Endothelial cell of umbilical vein (primary cell): ENCODE measurements around the gene CIB4. TPM values are rescaled to one million over a fixed set of nuclear protein-coding genes. Genes with fewer than 3 reads are reported as not detected.

Source experiments
- BruUV-seq: library from RNA; stranded (reverse); fragments of 400-500 nt; replicated peaks from 2 replicates; lab custom pipeline; 2021; lab: Mats Ljungman, UMichigan
- CTCF ChIA-PET: fragments of 300-600, 350-600 bp; sonication (Branson Sonifier 250); formaldehyde crosslinking; loops from one replicate; lab custom pipeline; 2021; ENCODE audit warnings: antibody characterized with exemption, inconsistent platforms; lab: Charles Lee
- POLR2A ChIA-PET: fragments of 300-600, 350-600 bp; sonication (Branson Sonifier 250); formaldehyde crosslinking; loops from one replicate; lab custom pipeline; 2021; ENCODE audit warnings: antibody characterized with exemption, inconsistent platforms; lab: Charles Lee
- DNase-seq: peaks from one replicate; pipeline ENCODE4 v3.0.0-alpha.2; 2011; ENCODE audit warnings: low read depth, low spot score
- FAIRE-seq: peaks from 2 replicates; lab custom pipeline; 2011; peaks lifted over from hg19 to GRCh38; lab: Jason Lieb, UNC
- H2AFZ ChIP-seq: 2 replicates; pipeline ENCODE4 v1.6.0; 2012; ENCODE audit warnings: low read depth, low read length, control low read depth, inconsistent platforms
- H3K27ac ChIP-seq: 2 replicates; pipeline ENCODE4 v1.5.1; 2011; ENCODE audit warnings: low read depth, mild to moderate bottlenecking, control low read depth, low read length, moderate library complexity; ENCODE audit not compliant: insufficient read depth
- H3K27me3 ChIP-seq, 2 experiments: 2 replicates each; pipeline versions ENCODE4 v1.6.0 to v1.6.1; 2011; ENCODE audit warnings: low read length in 2 of 2, mixed read lengths in 1 of 2; ENCODE audit not compliant: control insufficient read depth in 2 of 2, insufficient read depth in 2 of 2
- H3K36me3 ChIP-seq, 2 experiments: 2 replicates in 1 of 2; 3 replicates in 1 of 2; pipeline ENCODE4 v1.5.1; 2011; ENCODE audit warnings: low read length in 2 of 2, mild to moderate bottlenecking in 1 of 2, moderate library complexity in 1 of 2; ENCODE audit not compliant: control insufficient read depth in 2 of 2, insufficient read depth in 2 of 2; ENCODE audit errors: extremely low read depth in 1 of 2
- H3K4me1 ChIP-seq: 3 replicates; pipeline ENCODE4 v1.5.1; 2011; ENCODE audit warnings: mild to moderate bottlenecking, low read length; ENCODE audit not compliant: control insufficient read depth, insufficient read depth; ENCODE audit errors: extremely low read depth
- H3K4me2 ChIP-seq: 2 replicates; pipeline ENCODE4 v1.6.1; 2011; ENCODE audit warnings: low read length, control low read depth, mixed read lengths; ENCODE audit not compliant: insufficient read depth
- H3K4me3 ChIP-seq, 3 experiments: fragments of 200-600 bp in 1 of 3; sonication (generic), shearing (Covaris generic) in 1 of 3; replicated peaks in 1 of 3; 2 replicates each; pipeline ENCODE4 v1.5.1; 2011 to 2016; ENCODE audit warnings: control low read depth in 3 of 3, low read length in 3 of 3, mild to moderate bottlenecking in 2 of 3, inconsistent platforms in 1 of 3, low read depth in 1 of 3, moderate library complexity in 1 of 3; ENCODE audit not compliant: insufficient read depth in 1 of 3
- H3K79me2 ChIP-seq: 2 replicates; pipeline ENCODE4 v1.6.0; 2012; ENCODE audit warnings: low read length, inconsistent platforms; ENCODE audit not compliant: control insufficient read depth, insufficient read depth
- H3K9ac ChIP-seq: replicated peaks from 2 replicates; pipeline ENCODE3; 2011; ENCODE audit warnings: low read length, control low read depth; ENCODE audit not compliant: insufficient read depth; ENCODE audit errors: extremely low read depth
- H3K9me1 ChIP-seq: replicated peaks from 3 replicates; pipeline ENCODE4 v1.6.0; 2011; ENCODE audit warnings: mild to moderate bottlenecking, low read length; ENCODE audit not compliant: control insufficient read depth, insufficient read depth; ENCODE audit errors: extremely low read depth
- H3K9me3 ChIP-seq: replicated peaks from 2 replicates; pipeline ENCODE4 v1.5.1; 2012; ENCODE audit warnings: low read length, inconsistent platforms; ENCODE audit not compliant: control insufficient read depth, insufficient read depth
- H4K20me1 ChIP-seq: replicated peaks from 2 replicates; pipeline ENCODE3; 2011; ENCODE audit warnings: mild to moderate bottlenecking, low read length; ENCODE audit not compliant: control insufficient read depth, insufficient read depth; ENCODE audit errors: extremely low read depth
- CTCF ChIP-seq, 2 donors: IDR thresholded peaks; 1 replicate in 1 of 2; 2 replicates in 1 of 2; pipeline ENCODE4 v1.5.1; 2011; ENCODE audit warnings: low read length in 2 of 2, mild to moderate bottlenecking in 2 of 2, moderate library complexity in 2 of 2, control low read depth in 1 of 2, inconsistent platforms in 1 of 2, low read depth in 1 of 2; ENCODE audit not compliant: insufficient read depth in 1 of 2; ENCODE audit errors: extremely low read depth in 1 of 2
- EZH2 ChIP-seq: IDR thresholded peaks from 2 replicates; pipeline ENCODE4 v1.6.1; 2012; ENCODE audit warnings: borderline replicate concordance, low read depth, mild to moderate bottlenecking, moderate library complexity, low read length, inconsistent platforms; ENCODE audit not compliant: severe bottlenecking
- FOS ChIP-seq: IDR thresholded peaks from 2 replicates; pipeline ENCODE4 v1.6.1; 2011; ENCODE audit warnings: mild to moderate bottlenecking, low read length, moderate library complexity, borderline replicate concordance; ENCODE audit not compliant: insufficient read depth
- GATA2 ChIP-seq: IDR thresholded peaks from 2 replicates; pipeline ENCODE4 v1.7.0; 2011; ENCODE audit warnings: low read depth, mild to moderate bottlenecking, moderate library complexity, mixed read lengths, low read length; ENCODE audit not compliant: insufficient read length, insufficient read depth
- JUN ChIP-seq: IDR thresholded peaks from 2 replicates; pipeline ENCODE4 v1.6.1; 2011; ENCODE audit warnings: borderline replicate concordance, low read depth; ENCODE audit not compliant: insufficient read length, insufficient read depth
- MYC ChIP-seq: IDR thresholded peaks from one replicate; pipeline ENCODE4 v1.6.1; 2011; ENCODE audit warnings: mild to moderate bottlenecking, low read depth, low read length
- POLR2A ChIP-seq: IDR thresholded peaks from 2 replicates; pipeline ENCODE4 v1.6.1; 2012; ENCODE audit warnings: low read depth, mild to moderate bottlenecking, control low read depth, low read length
- POLR2AphosphoS5 ChIP-seq: IDR thresholded peaks from 2 replicates; pipeline ENCODE4 v1.6.1; 2012; ENCODE audit warnings: low read depth, mild to moderate bottlenecking, control low read depth, low read length, moderate library complexity; ENCODE audit not compliant: insufficient read depth
- dilution Hi-C: fragments of 300-500 bp; cut with MboI; formaldehyde crosslinking; loops from one replicate; pipeline ENCODE4 v1.15.0; 2019; ENCODE audit warnings: low sequenced_read_pairs; ENCODE audit not compliant: extremely low pct_ligation_motif_present
- intact Hi-C: fragments of 100-400 bp; cut with micrococcal nuclease; formaldehyde crosslinking; loops from one replicate; pipeline ENCODE4 v1.10.0; 2022
- polyA plus RNA-seq, 4 experiments: library from polyadenylated mRNA; depleted of rRNA in 3 of 4; stranded (reverse) in 3 of 4; unstranded in 1 of 4; fragments of >200 nt; gene quantifications; 2 replicates each; pipeline versions ENCODE4 v1.2.1 to v1.2.3, GENCODE V29; 2011 to 2012; ENCODE audit warnings: missing spikeins in 1 of 4
- total RNA-seq: library from RNA; stranded (reverse); gene quantifications from 2 replicates; pipeline ENCODE4 v1.2.3, GENCODE V29; 2021
- TF ChIP-seq, protein P1 (sequence below): IDR thresholded peaks from 2 replicates; pipeline ENCODE4 v1.6.1; 2011; ENCODE audit not compliant: insufficient read depth, insufficient read length

Gene CIB4
- total and polyA plus RNA-seq, 2 donors (not counting 3 experiments of a cell fraction or from before 2014, with no cell fraction given), result not detected

- Histone ChIP-seq H3K27me3 (peaks cover 0 to 2% of the 10 kb centered on the region in 2 experiments), H3K9me3 (no peaks in the 10 kb centered on the region), H3K36me3 (no peaks in the 10 kb centered on the region), H4K20me1 (no peaks in the 10 kb centered on the region), H3K79me2 (no peaks in the 10 kb centered on the region), H3K9ac (no peak overlapping the region), H3K27ac (no peak overlapping the region), H3K4me1 (peaks cover 2% of the 10 kb centered on the region), H2AFZ (no peak overlapping the region), H3K9me1 (no peaks in the 10 kb centered on the region), H3K4me3 (no peak overlapping the region), H3K4me2 (no peak overlapping the region)
- FAIRE-seq (no peak), DNase-seq (no peak)
- no TSS peak for BruUV-seq
- no peak for TF ChIP-seq JUN
- ChIA-PET CTCF (interaction anchor here (2.0 kb wide), 1 partner anchor 42 kb away, joined by 4 read pairs; no protein-coding TSS in a partner anchor), POLR2A (no interaction called here)
- intact Hi-C loops, result no loop called here
- dilution Hi-C loops, result no loop called here
Observed at GRCh38 chr2:26535663-26536275, 105.4 kb downstream of the CIB4 start.

- H4K20me1 ChIP-seq, result no peaks in the 10 kb centered on the region
- peaks cover 0 to under 1% of the 10 kb centered on the region in 2 experiments for H3K27me3 ChIP-seq
- H2AFZ ChIP-seq, result no peak overlapping the region
- no peaks in the 10 kb centered on the region for H3K79me2 ChIP-seq
- no peak overlapping the region for H3K9ac ChIP-seq
- ChIA-PET CTCF (interaction anchor here (2.0 kb wide), 1 partner anchor 43 kb away, joined by 4 read pairs; no protein-coding TSS in a partner anchor), POLR2A (no interaction called here)
- FAIRE-seq (no peak), DNase-seq (no peak)
- peaks cover 4% of the 10 kb centered on the region for H3K4me1 ChIP-seq
- no peaks in the 10 kb centered on the region for H3K36me3 ChIP-seq
- no peaks in the 10 kb centered on the region for H3K9me1 ChIP-seq
- BruUV-seq, result no TSS peak
- H3K4me2 ChIP-seq, result no peak overlapping the region
- intact Hi-C loops, result loop anchor here (5.0 kb wide), 1 partner anchor 42 kb away; no protein-coding TSS in a partner anchor
- no peak overlapping the region for H3K4me3 ChIP-seq
- no peak overlapping the region for H3K27ac ChIP-seq
- dilution Hi-C loops, result no loop called here
- TF ChIP-seq CTCF (IDR thresholded peaks at IDR 0.05; ENCODE audit: extremely low read depth in 1 of 2, insufficient read depth in 1 of 2, low read depth in 1 of 2, low read length in 2 of 2) (no peak), EZH2 (no peak), GATA2 (no peak), POLR2A (no peak), POLR2AphosphoS5 (no peak), FOS (no peak), MYC (no peak), JUN (no peak)
- TF ChIP-seq, protein P1, sequence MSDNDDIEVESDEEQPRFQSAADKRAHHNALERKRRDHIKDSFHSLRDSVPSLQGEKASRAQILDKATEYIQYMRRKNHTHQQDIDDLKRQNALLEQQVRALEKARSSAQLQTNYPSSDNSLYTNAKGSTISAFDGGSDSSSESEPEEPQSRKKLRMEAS, result no peak
- H3K9me3 ChIP-seq, result no peaks in the 10 kb centered on the region
Observed at GRCh38 chr2:26534865-26535662, 106.1 kb downstream of the CIB4 start.
